SK-MEL-5 (cell line): ENCODE results near the gene SPINT1. TPM values are rescaled to one million over a fixed set of nuclear protein-coding genes. Genes with fewer than 3 reads are reported as not detected.

Source experiments
- DNase-seq: peaks from one replicate; pipeline ENCODE4 v3.0.0-alpha.2; 2016; ENCODE audit warnings: low read depth, low spot score
- in situ Hi-C: cut with HindIII; loops from 2 replicates; pipeline ENCODE4 v1.10.0; 2016; ENCODE audit warnings: low sequenced_read_pairs, high pct_unique_total_duplicates, low pct_unique_long_range_greater_than_20kb
- total RNA-seq: library from RNA; depleted of rRNA; stranded (reverse); fragments of >200 nt; shearing (Covaris generic); gene quantifications from 2 replicates; pipeline ENCODE4 v1.2.3, GENCODE V29; 2014

SPINT1 gene
- total RNA-seq, 1 experiment from 2014 or later, result 0.32 TPM

GRCh38 chr15:40873694-40874561, 30.1 kb downstream of the SPINT1 start, which contains the start of gene RHOV:
Gene RHOV, minus strand, starts transcription at chr15:40874234. Its CDS starts 95 bp downstream, at chr15:40874139.
- in situ Hi-C loops, result no loop called here

DNA sequence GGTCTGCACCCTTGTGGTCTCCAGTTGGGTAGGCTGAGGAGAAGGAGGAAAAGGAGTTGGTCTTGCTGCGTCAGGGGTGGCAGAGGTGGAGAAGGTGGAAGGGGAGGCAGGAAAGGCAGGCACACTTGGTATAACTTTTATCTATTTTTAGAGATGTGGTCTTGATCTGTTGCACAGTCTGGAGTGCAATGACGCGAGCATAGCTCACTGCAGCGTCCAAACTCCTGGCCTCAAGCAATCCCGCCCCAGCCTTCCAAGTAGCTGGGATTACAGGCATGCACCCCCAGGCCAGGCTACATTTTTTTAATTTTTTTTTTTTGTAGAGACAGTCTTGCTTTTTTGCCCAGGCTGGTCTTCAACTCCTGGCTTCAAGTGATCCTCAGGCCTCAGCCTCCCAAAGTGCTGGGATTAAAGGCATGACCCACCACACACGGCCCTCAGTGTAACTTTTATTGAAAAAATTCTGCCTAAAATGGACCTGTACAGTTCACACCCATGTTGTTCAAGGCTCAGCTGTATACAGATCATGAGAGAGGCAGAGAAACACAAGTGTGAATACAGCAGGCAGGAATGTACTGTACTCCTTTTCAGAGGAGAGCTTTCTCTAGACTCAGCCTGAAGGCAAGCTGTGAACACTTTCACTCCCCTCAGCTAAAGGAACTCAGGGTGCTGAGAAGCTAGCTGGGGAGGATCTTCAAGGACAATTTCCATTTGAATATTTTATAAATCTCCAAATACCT, 32.3 kb downstream of the SPINT1 start:
- in situ Hi-C loops, result no loop called here
- no peak for DNase-seq

More at GRCh38 chr15:40873694-40874561, 30.1 kb downstream of the SPINT1 start, which contains the start of gene RHOV:
- DNase-seq, result peak; percentile 65

DNA sequence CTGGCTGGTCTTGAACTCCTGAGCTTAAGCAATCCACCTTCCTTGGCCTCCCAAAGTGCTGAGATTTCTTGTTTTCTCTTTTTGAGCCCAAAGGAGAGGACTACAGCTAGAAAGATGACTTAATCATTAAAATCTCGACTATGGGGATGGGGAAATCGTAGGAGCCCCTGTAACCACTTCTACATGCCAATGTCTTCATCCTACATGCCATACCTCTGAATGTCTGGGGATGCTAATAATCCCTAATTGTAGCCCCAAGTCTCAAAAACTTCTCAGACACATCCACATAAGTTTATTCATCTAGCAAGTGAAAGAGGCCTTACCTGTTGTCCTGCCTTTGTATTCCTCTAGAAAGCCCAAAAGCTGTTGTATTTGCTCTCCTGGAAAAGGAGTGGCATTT, 33.8 kb downstream of the SPINT1 start:
- DNase-seq, result no peak
- in situ Hi-C loops, result no loop called here

GRCh38 chr15:40878785-40879184, 34.9 kb downstream of the SPINT1 start:
- in situ Hi-C loops, result no loop called here
- no peak for DNase-seq

GRCh38 chr15:40879609-40880008, 35.8 kb downstream of the SPINT1 start:
- DNase-seq, result no peak
- in situ Hi-C loops, result no loop called here

DNA sequence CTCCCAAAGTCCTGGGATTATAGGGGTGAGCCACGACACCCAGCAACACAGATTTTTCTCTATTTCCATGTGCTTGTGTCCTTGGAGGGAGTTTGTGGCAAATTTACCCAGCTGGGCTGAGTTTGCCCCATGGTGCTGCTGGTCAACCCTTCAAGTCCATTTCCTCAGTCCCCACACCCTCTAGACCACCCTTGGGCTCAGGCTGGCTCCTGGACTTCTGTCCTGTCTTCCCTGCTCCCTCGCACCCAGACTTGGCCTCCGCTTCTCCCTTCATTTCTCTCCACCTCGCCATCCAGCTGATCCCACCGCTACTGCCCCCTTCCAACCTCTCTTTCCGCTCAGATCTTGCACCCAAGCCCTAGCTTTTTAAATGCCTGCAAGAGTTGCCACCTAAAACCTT, 37.5 kb downstream of the SPINT1 start:
- in situ Hi-C loops, result no loop called here
- no peak for DNase-seq

DNA sequence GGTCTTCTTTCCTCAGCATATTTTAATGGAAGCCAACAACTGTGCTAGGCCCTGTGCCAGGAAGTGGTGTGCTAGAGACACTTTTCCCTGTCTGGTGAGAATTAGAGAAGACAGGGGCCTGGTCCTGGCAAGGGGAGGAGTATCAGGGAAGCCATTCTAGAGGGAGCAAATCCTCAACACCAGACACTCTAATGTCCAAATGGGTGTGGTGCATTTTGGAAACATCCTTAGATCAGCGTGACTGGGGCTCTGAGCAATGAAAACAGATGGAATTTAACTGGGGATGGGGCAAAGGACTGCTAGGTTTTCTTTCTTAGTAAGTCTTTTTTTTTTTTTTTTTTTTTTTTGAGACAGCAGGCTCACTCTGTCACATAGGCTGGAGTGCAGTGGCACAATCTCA, 42.7 kb downstream of the SPINT1 start:
- DNase-seq, result no peak
- in situ Hi-C loops, result no loop called here

DNA sequence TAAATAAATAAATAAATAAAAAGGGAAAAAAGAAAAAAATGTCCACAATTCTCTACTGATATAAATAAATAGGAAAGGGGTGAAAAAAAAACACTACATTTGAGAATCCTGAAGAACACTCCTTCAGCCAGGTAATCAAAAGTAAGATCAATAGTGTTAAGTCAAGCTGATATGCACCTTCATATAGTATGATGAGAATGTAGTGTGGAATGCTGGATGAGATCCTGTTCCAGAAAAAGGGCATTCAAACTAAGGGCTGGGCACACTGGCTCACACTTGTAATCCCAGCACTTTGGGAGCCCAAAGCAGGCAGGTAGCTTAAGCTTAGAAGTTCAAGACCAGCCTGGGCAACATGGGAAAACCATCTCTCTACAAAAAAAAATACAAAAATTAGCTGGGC, 45.3 kb downstream of the SPINT1 start:
- in situ Hi-C loops, result no loop called here
- no peak for DNase-seq

GRCh38 chr15:40891138-40891537, 47.3 kb downstream of the SPINT1 start:
- DNase-seq, result no peak
- in situ Hi-C loops, result no loop called here

GRCh38 chr15:40891810-40892446, 48.1 kb downstream of the SPINT1 start:
- in situ Hi-C loops, result no loop called here

GRCh38 chr15:40892447-40893012, 48.7 kb downstream of the SPINT1 start:
- in situ Hi-C loops, result no loop called here
- DNase-seq, result no peak

More at GRCh38 chr15:40891810-40892446, 48.1 kb downstream of the SPINT1 start:
- DNase-seq, result peak; percentile 69

- DNase-seq, result no peak
Measured at GRCh38 chr15:40893019-40893670, 49.3 kb downstream of the SPINT1 start.

GRCh38 chr15:40893733-40894680, 50.2 kb downstream of the SPINT1 start, which contains the start of gene VPS18:
Gene VPS18, plus strand, starts transcription at chr15:40894450. Its CDS starts 319 bp downstream, at chr15:40894769.
- peak; percentile 96 for DNase-seq
- in situ Hi-C loops, result no loop called here

More at GRCh38 chr15:40893019-40893670, 49.3 kb downstream of the SPINT1 start:
- in situ Hi-C loops, result no loop called here

GRCh38 chr15:40894681-40895448, 51.0 kb downstream of the SPINT1 start:
- in situ Hi-C loops, result no loop called here
- DNase-seq, result peak; percentile 72

DNA sequence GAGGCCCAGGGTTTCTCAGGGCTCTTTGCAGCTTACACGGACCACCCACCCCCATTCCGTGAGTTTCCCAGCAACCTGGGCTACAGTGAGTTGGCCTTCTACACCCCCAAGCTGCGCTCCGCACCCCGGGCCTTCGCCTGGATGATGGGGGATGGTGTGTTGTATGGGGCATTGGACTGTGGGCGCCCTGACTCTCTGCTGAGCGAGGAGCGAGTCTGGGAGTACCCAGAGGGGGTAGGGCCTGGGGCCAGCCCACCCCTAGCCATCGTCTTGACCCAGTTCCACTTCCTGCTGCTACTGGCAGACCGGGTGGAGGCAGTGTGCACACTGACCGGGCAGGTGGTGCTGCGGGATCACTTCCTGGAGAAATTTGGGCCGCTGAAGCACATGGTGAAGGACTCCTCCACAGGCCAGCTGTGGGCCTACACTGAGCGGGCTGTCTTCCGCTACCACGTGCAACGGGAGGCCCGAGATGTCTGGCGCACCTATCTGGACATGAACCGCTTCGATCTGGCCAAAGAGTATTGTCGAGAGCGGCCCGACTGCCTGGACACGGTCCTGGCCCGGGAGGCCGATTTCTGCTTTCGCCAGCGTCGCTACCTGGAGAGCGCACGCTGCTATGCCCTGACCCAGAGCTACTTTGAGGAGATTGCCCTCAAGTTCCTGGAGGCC, 55.8 kb downstream of the SPINT1 start:
- no peak for DNase-seq
- in situ Hi-C loops, result loop anchor here (25.0 kb wide), 1 partner anchor 113 kb away; no protein-coding TSS in a partner anchor
